BJ (cell line): ENCODE measurements around the gene TRPV4. TPM values are rescaled to one million over a fixed set of nuclear protein-coding genes. Genes with fewer than 3 reads are reported as not detected.

Experiments
- CTCF ChIA-PET: fragments of 350-600 bp; formaldehyde crosslinking; extraction: SDS; loops from one replicate; lab custom pipeline; 2021; ENCODE audit warnings: antibody characterized with exemption, inconsistent platforms; lab: Yijun Ruan, JAX
- POLR2A ChIA-PET: fragments of 300-600 bp; sonication (Branson Sonifier 250); formaldehyde crosslinking; extraction: SDS; loops from one replicate; lab custom pipeline; 2021; ENCODE audit warnings: antibody characterized with exemption; lab: Charles Lee
- DNase-seq: peaks from one replicate; pipeline ENCODE4 v3.0.0-alpha.2; 2011; ENCODE audit warnings: low read depth
- H3K27me3 ChIP-seq: 2 replicates; pipeline ENCODE4 v1.6.0; 2011; ENCODE audit warnings: low read length; ENCODE audit not compliant: control insufficient read depth, insufficient read depth
- H3K36me3 ChIP-seq: 2 replicates; pipeline ENCODE4 v1.5.1; 2011; ENCODE audit warnings: low read length; ENCODE audit not compliant: control insufficient read depth, insufficient read depth
- H3K4me3 ChIP-seq: 2 replicates; pipeline ENCODE4 v1.5.1; 2011; ENCODE audit warnings: low read depth, mild to moderate bottlenecking, control low read depth, low read length
- polyA plus RNA-seq: library from polyadenylated mRNA; depleted of rRNA; stranded (reverse); fragments of >200 nt; gene quantifications from 2 replicates; pipeline ENCODE4 v1.2.3, GENCODE V29; 2011
- TF ChIP-seq, protein P1 (sequence below): IDR thresholded peaks from 2 replicates; pipeline ENCODE4 v1.5.1; 2011; ENCODE audit warnings: low read depth, mild to moderate bottlenecking, control low read depth, inconsistent platforms, low read length, moderate library complexity; ENCODE audit not compliant: insufficient read depth

TRPV4 gene
- polyA plus RNA-seq, 1 experiment, result 13.4 TPM

DNA sequence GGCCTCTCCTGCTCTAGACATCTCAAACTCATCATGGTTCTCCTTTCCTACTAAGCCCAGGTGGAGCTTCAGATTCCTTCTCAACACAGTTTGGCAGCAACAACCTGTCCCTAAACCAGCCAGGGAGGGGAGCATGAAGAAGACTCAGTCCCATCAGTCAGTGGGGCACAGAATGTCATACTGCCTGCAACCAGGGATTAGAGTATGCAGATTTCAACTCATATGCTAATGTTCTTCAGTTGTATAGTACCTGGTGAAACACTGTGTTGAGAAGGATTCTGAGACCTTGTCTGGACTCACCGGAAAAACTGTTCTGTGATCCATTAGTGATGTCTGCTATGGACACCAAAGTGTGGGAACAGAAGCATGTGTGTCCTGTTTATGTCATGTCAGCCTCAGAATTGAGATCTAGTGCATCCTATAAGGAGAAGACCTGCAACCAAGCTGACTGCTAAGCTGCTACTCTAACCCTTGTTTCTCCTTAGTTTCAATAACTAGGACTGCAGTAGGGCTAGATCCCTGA is 43.6 kb downstream of the TRPV4 start:
- peaks cover 8% of the 10 kb centered on the region; the same call in 1 of the 2 replicates for H3K36me3 ChIP-seq
- H3K4me3 ChIP-seq, result no peak overlapping the region
- DNase-seq, result no peak
- no peaks in the 10 kb centered on the region for H3K27me3 ChIP-seq
- TF ChIP-seq, protein P1, sequence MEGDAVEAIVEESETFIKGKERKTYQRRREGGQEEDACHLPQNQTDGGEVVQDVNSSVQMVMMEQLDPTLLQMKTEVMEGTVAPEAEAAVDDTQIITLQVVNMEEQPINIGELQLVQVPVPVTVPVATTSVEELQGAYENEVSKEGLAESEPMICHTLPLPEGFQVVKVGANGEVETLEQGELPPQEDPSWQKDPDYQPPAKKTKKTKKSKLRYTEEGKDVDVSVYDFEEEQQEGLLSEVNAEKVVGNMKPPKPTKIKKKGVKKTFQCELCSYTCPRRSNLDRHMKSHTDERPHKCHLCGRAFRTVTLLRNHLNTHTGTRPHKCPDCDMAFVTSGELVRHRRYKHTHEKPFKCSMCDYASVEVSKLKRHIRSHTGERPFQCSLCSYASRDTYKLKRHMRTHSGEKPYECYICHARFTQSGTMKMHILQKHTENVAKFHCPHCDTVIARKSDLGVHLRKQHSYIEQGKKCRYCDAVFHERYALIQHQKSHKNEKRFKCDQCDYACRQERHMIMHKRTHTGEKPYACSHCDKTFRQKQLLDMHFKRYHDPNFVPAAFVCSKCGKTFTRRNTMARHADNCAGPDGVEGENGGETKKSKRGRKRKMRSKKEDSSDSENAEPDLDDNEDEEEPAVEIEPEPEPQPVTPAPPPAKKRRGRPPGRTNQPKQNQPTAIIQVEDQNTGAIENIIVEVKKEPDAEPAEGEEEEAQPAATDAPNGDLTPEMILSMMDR, result no peak
- CTCF ChIA-PET, result interaction anchor here (1.5 to 2.5 kb wide), 2 partner anchors 16 to 17 kb away, joined by 3 to 16 read pairs; no protein-coding TSS in a partner anchor
- POLR2A ChIA-PET, result no interaction called here

DNA sequence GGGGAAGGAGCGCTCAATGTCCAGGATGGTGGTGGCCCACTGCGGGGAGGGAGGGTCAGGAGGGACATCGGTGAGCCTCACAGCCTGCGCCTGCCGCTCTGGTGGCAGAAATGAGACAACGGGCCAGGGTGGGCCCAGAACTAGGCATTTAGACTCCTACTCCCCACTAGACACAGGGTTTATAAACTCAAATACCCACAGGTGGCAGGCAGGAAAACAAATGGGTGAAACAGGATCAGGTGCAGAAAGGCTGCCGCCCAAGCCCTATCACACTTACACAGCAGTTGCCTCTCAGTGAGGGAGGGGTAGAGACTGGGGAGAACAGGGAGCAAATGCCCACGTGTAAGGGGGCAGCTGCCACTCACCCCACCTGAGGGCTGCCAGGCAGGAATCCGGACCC is 46.4 kb downstream of the TRPV4 start:
- no peak overlapping the region for H3K4me3 ChIP-seq
- ChIA-PET CTCF (interaction anchor here (0.9 kb wide), 1 partner anchor 189 kb away, joined by 3 read pairs; no protein-coding TSS in a partner anchor), POLR2A (no interaction called here)
- TF ChIP-seq, protein P1, result no peak
- no peak for DNase-seq
- H3K27me3 ChIP-seq, result no peaks in the 10 kb centered on the region
- peaks cover 8% of the 10 kb centered on the region; the same call in 1 of the 2 replicates for H3K36me3 ChIP-seq

GRCh38 chr12:109785854-109786253 is 47.3 kb downstream of the TRPV4 start:
- POLR2A ChIA-PET, result no interaction called here

GRCh38 chr12:109783965-109784244 is 49.3 kb downstream of the TRPV4 start:
- H3K4me3 ChIP-seq, result no peak overlapping the region
- ChIA-PET POLR2A (no interaction called here), CTCF (no interaction called here)
- H3K27me3 ChIP-seq, result no peaks in the 10 kb centered on the region
- peaks cover 6% of the 10 kb centered on the region; the same call in 1 of the 2 replicates for H3K36me3 ChIP-seq
- TF ChIP-seq, protein P1, result no peak
- DNase-seq, result no peak

More at GRCh38 chr12:109785854-109786253, 47.3 kb downstream of the TRPV4 start:
- Histone ChIP-seq H3K4me3 (no peak overlapping the region), H3K27me3 (no peaks in the 10 kb centered on the region), H3K36me3 (peaks cover 8% of the 10 kb centered on the region; the same call in 1 of the 2 replicates)
- CTCF ChIA-PET, result interaction anchor here (2.2 kb wide), 1 partner anchor 19 kb away, joined by 7 read pairs; no protein-coding TSS in a partner anchor
- DNase-seq, result no peak
- TF ChIP-seq, protein P1, result no peak

DNA sequence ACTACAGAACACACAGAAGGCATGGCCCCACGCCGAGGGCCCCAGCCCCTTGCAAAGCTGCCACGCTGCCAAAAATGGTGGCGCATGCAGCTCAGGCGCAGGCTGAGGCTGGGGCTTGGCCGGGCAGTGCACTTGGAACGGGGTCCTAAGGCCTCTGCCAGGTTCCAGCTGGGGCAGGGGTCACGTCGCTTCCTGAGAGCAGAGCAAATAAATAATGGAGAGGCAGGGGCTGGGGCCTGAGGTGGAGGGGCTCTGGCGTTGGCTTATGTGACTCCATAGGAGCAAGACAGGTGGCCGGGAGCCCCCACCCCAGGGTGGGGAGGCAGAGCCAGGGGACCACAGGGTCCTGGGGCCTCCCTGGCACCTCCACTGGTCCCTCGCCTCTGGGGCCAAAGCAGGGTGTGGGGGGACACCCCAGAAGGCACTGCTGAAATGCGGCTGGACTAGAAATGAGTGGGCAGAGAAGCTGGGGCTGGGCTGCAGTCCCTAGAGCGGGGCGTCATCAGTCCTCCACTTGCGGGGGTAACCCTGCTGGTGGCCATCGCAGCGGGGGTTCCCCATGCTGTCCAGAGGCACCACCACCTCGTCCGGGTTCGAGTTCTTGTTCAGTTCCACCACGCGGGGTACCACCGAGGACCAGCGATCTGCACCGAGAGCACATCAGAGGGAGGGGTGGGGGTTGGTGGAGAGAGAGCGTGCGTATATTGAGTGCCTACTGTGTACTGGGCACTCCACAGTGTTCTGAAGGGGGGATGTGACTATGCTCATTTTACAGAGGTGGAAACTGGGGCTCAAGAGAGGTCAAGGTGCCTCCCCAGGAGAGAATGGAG is 49.8 kb downstream of the TRPV4 start:
- TF ChIP-seq, protein P1, result no peak
- H3K36me3 ChIP-seq, result peaks cover 6% of the 10 kb centered on the region; the same call in 1 of the 2 replicates
- CTCF ChIA-PET, result interaction anchor here (12.5 kb wide), 1 partner anchor 187 kb away, joined by 200 read pairs; no protein-coding TSS in a partner anchor
- DNase-seq, result no peak
- H3K4me3 ChIP-seq, result no peak overlapping the region
- POLR2A ChIA-PET, result no interaction called here
- H3K27me3 ChIP-seq, result no peaks in the 10 kb centered on the region
